HL-60/S4 (cell line): ENCODE measurements around the gene ENOX1.

Experiments used
- in situ Hi-C: fragments of 300-500 bp; cut with MboI; formaldehyde crosslinking; loops from 2 replicates; pipeline ENCODE4 v1.14.3; 2022; ENCODE audit warnings: low sequenced_read_pairs

ENOX1 gene

GRCh38 chr13:43611281-43612273 lies 175.2 kb downstream of the ENOX1 start:
- in situ Hi-C loops = no loop called here

GRCh38 chr13:43608400-43609137 lies 178.2 kb downstream of the ENOX1 start:
- in situ Hi-C loops = no loop called here

- in situ Hi-C loops = no loop called here
Measured at GRCh38 chr13:43597599-43597945, 189.2 kb downstream of the ENOX1 start.

DNA sequence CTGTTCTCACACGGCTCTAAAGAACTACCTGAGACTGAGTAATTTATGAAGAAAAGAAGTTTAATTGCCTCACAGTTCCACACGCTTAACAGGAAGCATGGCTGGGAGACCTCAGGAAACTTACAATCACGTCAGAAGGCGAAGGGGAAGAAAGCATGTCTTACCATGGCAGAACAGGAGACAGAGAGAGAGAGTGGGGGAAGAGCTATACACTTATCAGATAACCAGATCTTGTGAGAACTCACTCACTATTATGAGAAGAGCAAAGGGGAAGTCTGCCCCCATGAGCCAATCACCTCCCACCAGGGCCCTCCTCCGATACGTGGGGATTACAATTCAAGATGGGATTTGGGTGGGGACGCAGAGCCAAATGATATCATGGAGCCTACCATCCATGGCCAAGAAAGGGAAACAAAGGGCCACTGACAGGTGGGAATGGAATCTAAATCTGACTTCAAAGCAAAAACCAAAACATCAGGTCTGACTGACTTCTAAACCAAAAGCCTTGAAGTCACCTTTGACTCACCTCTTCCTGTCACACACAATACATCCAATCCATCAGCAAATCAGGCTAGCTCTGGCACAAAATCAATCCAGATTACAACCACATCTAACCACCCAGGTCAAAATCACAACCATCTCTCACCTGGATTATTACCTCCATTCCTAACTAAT lies 189.7 kb downstream of the ENOX1 start:
- in situ Hi-C loops = no loop called here

GRCh38 chr13:43596006-43596405 lies 190.8 kb downstream of the ENOX1 start:
- in situ Hi-C loops = no loop called here

DNA sequence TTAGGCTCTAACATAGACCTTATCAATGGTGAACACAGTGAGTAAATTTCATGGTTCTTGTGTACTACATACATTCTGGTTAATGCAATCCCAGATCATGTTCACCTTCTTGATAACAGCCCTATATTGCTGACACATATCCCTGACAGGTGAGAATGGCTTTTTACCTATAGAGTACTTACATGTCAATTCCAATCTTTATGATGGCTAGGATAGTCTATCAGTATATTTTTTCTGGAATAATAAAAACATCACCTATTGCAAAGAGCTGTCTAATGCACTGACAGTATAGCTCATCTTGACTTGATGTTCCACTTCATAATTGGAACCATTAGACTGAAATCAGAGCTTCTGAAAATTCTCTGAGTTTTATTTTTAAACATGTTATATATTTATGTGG lies 199.4 kb downstream of the ENOX1 start:
- in situ Hi-C loops = no loop called here

DNA sequence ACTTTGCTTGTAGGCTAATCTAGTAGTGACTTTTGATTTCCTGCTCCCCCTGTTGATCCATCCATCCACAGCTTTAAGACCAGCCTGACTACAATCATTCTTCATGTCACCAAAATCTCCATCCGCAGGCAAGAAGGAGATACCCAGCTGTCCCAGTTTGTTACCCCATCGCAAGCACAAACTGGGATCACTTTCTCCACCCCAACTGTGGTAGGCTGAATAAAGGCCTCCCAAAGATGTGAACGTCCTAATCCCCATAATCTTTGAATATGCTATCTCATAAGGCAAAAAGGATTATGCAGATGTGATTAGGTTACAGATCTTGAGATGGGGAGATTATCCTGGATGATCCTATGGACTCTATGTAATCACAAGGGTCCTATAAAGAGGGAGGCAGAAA lies 202.0 kb downstream of the ENOX1 start:
- in situ Hi-C loops = no loop called here

- in situ Hi-C loops = no loop called here
Measured at GRCh38 chr13:43583321-43583720, 203.5 kb downstream of the ENOX1 start.

DNA sequence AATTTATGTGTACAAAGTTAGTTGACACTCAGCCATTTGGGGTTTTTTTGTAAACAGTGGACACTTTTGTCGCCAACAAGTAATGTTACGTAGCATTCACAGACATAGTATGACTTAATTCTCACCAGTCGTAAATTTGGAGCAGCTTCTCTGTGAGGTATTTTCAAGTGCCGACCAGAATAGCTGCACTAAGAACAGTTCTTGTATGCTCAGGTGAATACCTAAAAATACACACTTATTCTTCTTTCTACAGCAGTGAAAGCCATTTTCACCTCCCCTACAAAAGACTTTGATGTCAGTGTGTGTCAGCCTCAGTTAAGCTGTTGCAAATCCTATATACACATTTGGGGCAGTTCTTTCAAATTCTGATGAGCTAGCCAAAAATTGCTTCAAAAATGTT lies 206.5 kb downstream of the ENOX1 start:
- in situ Hi-C loops = no loop called here

- in situ Hi-C loops = no loop called here
Measured at GRCh38 chr13:43579321-43579720, 207.5 kb downstream of the ENOX1 start.

- in situ Hi-C loops = no loop called here
Measured at GRCh38 chr13:43574605-43575004, 212.2 kb downstream of the ENOX1 start.

DNA sequence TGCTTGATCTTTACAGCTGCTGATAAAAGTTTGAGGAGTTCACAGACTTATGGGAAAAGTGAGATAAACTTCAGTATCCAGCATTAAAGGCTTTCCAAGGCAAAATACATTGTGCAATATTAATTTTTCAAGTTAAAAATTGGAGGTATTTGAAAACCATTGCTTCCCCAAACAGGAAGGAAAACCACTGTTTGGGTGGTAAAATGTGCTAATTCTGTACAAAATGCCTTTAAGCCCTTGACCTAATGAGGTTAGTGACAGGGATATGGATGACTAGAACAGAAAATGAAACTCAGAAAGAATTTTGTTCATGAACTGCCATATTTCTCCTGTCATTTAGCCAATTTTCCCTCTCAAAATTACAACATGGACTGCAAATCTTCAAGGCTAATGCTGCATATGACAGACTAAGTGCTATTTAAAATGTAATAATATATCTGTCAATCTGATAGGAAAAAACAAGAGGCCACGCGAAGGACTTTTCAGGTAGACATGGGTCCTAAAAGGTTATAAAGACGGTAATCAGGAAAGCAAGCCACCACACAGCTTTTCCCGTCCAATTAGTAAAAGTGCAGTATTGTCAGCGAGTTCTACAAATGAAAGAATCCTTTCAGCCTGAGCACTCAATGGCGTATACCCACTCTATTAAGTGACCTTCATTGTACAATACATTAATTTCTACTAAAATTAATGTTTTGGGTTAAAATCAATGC lies 212.8 kb downstream of the ENOX1 start:
- in situ Hi-C loops = no loop called here

- in situ Hi-C loops = no loop called here
Measured at GRCh38 chr13:43573361-43573740, 213.4 kb downstream of the ENOX1 start.

DNA sequence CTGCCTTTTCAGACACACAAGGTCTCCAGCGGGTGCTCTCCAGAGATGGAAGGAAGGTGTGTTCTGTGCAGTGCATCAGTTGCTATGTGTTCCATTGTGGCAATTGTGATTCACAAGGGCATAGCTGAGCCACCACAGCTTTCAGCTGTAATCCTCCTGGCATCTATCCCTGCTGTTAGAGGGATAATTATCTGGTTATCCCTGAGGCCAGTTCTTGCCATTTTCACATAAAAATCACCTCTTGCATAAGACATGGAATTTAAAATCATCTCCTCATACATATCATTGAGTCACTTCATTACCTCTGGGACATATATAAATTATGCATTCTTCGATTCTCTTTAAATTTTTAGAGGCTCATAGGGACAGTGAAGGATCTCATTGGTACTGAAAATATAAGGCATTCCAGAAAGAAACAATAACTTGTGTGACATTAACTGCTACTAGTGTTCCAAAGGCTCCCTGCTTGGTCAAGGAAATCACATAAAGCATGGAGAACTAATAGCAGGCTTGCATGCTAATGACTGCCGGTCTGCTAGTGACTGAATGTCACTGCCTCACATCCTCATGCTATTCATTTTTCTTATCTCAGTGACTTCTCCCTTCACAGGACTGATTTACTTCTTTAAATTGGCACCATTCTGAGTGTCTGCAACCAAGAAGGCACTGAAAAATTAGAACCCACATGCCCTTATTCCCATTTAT lies 214.0 kb downstream of the ENOX1 start:
- in situ Hi-C loops = no loop called here

DNA sequence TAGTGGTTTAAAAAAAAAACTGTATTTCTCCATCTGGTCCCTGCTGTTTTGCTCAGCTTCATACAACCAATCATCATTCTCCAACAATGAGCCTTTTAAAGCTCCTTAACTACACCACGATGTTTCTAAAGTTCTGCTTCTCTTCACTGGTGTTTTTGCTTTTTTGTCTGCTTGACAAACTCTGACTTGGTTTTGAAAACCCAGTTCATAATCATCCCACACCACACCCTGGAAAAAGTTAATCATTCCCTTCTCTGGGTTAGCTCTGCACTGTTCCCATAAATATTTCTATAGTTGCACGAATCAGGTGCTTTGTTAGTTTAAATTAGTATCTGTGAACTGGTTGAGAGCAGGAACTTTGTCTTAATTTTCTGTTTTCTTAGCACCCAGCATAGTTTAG lies 217.1 kb downstream of the ENOX1 start:
- in situ Hi-C loops = no loop called here

- in situ Hi-C loops = no loop called here
Measured at GRCh38 chr13:43567608-43568007, 219.2 kb downstream of the ENOX1 start.

DNA sequence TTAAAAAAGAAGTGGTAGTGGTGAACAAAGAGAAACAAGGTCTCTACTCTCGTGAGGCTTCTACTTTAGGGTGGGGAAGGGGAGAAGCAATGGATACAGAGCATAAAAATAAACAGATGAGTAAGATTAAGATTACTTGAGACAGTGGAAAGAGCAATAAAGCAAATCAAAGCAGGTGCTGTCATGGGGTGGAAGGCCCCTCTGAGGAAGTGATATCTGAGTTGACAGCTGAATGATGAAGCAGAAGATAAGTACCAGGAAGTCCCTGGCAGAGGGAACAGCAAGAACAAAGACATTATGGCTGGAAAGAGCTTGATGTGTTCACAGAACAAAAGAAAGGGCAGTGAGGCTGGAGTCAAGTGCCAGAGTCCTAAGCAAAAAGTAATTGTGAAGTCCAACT lies 221.8 kb downstream of the ENOX1 start:
- in situ Hi-C loops = no loop called here

- in situ Hi-C loops = no loop called here
Measured at GRCh38 chr13:43561081-43561480, 225.7 kb downstream of the ENOX1 start.

DNA sequence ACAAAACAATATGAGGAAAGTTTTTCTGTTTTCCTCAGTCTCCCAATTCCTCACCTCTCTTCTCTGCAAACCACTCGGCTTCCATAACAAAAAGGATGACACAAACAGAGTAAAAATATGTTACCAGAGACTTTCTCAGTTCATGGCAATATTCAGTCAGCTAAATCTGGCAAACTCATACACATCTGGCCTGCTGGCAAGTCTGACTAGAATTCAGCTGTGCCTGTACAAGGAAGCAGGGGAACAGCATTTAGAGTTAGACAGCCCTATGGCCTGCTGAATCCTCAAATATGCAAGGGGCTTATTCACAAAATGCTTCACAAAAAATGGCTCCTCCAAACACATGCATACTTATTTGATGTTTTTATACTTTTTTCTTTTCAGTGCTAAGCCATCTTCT lies 227.8 kb downstream of the ENOX1 start:
- in situ Hi-C loops = no loop called here

DNA sequence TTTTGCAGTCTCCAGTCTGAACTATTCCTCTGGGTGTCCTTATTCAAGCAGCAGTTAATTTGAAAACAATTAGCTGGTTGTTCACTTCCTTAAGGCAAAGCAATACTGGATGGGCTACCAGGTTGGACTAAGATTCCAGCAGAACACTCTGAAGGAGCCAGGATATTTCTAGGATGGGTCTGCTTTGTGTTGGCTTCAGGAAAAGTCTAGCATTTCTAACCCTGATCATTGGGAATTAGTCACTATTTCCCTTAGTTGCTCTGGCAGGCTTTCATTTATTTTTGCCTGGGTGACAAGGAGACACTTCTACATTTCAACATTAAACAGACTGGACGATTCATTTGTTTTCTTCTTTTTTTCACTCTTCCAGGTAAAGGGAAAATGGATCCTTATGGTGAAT lies 228.4 kb downstream of the ENOX1 start:
- in situ Hi-C loops = no loop called here
